ENCODE measurements around the gene TMEM165.

- TF ChIP-seq CTCF (IDR thresholded peaks at IDR 0.05): no peak
- TF ChIP-seq POLR2A (IDR thresholded peaks at IDR 0.05): no peak
Observed at GRCh38 chr4:55469979-55470378, 74.2 kb downstream of the TMEM165 start.

Measured in adrenal gland (tissue), 5 donors.